Activated CD4-positive, alpha-beta T cell treated with anti-CD3 and anti-CD28 coated beads, Interleukin-2, amount 50 U/mL, for 16 hours (primary cell): ENCODE data around the gene LRRTM4.
"Not testable (repeated sequence)": the region's sequence is repeated elsewhere in the genome, so short reads cannot be mapped to it uniquely, and the experiment has no call there.

ENCODE experiments used
- DNase-seq: peaks from one replicate; pipeline ENCODE4 v3.0.0-alpha.2; 2020

The LRRTM4 gene

GRCh38 chr2:77155511-77155910, 366.7 kb downstream of the LRRTM4 start:
- DNase-seq, result no peak

DNA sequence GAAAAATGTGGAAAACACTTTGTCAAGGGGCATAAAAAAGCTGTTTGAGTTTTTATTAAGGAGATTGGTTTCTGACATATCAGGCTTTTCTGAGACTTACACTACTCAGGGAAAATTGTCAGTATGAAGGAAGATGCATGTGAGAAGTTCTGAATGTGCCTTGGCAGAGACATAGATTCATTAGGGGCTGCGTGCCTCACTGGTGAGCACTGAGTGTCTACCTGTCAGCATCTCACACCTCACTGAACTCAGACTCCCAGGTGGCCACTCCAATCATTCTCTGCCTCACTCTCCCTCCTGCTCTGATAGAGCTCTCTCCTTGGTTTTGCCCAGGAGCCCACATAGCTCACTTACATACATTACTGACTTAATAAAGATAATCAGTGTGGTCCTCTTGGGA, 372.6 kb downstream of the LRRTM4 start:
- no peak for DNase-seq

DNA sequence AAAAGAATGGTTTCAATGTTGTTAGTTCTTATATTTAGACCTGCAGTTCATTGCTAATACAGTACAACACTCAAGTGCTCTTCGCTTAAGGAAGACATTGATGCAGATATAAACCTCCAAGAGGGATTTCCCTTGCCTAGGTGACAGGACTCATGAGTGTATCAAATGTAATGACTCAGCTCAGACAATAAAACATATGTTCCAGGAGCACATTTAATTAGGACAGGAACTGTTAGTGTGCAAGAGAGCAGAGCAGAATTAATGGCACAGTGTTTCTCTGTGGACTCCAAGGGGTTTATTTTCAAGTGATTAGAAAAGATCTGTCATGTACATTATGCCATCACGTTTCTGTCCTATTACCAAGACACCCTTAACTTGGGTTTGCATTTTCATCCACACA, 375.0 kb downstream of the LRRTM4 start:
- no peak for DNase-seq

- DNase-seq, result no peak
These were observed 377.4 kb downstream of the LRRTM4 start for GRCh38 chr2:77144772-77145171.

- DNase-seq, result no peak
These were observed 380.0 kb downstream of the LRRTM4 start for GRCh38 chr2:77142141-77142540.

DNA sequence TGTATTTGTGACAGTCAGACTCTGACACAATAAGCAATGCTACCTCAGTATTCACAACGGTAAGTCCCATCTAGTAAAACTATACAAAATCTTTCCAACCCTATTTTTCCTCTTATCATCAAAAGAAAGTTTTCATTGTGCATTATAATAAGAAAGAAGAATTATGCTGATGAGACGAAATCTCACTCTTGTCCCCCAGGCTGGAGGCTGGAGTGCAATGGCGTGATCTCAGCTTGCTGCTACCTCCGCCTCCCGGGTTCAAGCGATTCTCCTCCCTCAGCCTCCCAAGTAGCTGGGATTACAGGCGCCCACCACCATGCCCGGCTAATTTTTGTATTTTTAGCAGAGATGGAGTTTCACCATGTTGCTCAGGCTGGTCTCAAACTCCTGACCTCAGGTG, 393.7 kb downstream of the LRRTM4 start:
- DNase-seq, result not testable (repeated sequence)

DNA sequence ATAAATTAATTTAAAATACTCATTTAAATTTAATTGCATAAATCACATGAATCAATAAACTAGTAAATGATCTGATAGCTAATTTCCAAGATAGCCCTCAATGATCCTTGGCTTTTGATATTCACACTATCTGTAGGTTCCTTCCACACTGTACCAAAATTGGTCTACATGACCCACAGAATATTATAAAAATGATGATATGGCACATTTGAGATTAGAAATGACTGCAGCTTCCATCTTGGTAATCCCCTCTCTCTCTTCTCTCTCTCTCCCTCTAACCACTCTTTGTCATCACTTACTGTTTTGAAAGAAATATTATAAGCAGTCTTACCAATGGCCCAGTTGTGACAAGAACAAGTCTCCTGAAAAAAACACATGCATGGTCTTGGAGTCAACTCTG, 394.8 kb downstream of the LRRTM4 start:
- DNase-seq, result no peak

- DNase-seq, result no peak
These were observed 400.7 kb downstream of the LRRTM4 start for GRCh38 chr2:77121518-77121917.

DNA sequence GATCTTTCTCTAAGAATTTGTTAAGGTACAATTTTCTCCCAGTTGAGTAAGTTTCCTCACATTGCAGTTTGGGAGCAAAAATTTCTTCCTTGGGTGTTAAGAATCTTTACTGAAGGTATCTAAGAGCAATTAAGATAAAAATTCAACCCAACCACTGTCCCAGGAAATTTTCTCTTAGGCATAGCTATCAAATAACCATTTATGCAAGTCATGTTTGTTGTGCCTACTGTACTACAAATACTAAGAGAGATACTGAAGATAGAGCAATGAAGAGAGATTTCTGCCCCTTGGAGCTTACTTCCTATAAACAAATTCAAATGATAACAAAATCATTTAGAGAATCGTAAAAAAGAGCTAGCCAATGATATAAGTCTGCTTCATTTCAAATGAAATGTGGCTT, 402.8 kb downstream of the LRRTM4 start:
- DNase-seq, result no peak

DNA sequence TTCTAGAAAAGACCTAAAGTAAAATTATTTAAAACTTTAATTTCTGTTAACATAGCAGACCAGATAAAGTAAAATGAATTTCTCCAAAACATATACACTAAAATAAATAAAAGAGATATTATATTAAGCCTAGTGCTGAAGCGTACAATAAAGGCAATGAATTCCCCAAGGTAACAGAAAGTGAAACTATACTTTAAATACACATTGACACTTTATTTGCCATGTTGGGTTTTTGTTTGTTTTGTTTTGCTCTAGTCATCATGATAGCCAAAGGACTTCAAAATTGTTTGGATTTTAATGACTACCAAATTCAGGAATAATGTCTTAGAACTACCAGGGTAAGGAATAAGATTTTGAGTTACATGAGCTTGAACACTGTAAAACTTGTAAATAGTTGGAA, 413.3 kb downstream of the LRRTM4 start:
- no peak for DNase-seq

DNA sequence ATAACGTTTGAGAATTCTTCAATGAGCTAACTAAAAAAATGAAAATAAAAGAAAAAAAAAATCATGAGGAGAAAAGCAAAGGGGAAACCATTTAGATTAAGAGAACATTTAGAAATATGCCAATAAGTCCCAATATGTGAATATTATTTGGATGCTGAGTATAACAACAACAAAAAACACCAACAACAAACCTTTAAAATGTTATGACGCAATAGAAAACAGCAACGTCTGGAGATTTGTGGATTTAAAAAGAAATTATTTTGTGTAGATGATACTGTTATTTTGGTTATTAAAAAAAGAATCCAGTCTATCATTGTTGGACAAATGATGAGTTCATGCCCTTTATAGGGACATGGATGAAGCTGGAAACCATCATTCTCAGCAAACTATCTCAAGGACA, 417.2 kb downstream of the LRRTM4 start:
- no peak for DNase-seq

DNA sequence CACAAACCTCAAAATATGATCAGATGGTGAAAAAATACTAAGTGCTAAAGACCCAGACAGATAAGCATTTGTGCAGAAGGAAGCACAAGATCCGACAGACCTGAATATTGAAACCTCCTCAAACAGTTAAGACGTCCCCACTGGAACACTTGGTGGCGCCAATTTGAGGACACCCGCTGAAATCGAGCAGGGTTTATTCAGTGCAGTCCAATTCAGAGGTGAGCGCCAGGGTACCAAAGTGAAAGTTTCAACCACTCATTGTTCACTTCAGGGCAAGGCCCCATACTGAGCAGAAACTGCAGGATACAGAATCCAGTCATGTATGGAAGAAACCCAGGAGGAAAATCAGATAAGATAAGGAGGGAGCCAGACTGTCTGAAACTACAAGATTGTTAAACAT, 417.6 kb downstream of the LRRTM4 start:
- no peak for DNase-seq

- DNase-seq, result no peak
These were observed 419.2 kb downstream of the LRRTM4 start for GRCh38 chr2:77102927-77103326.

DNA sequence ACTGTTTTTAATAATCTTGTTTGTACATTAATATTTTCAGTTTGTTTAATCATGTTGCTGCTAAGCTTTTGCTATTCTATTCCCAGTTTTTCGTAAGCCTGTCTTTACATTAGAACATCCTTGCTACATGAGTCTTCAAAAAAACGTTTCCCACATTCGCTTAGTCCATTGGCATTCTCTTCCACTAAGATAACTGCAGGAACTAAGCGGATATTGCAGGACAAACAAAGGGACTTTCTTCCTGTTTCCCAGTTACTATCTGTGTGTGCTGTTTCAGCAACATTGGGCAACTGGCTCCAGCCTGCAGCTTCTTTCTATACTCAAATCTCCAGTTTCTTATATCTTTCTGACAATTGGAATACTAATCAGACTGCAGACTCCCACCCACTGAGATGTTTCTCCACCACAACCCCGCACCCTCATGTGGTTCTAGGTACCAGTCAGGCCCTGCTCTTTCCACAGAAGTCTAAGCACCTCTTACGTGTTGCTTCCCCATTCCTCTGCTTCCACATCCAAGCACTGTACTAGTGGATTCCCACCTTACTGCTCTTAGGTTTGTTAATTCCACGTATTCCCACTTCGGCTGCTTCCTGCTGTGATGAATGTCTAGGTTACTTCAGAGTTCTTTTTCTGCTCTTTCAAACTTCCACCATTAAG, 420.3 kb downstream of the LRRTM4 start:
- no peak for DNase-seq

DNA sequence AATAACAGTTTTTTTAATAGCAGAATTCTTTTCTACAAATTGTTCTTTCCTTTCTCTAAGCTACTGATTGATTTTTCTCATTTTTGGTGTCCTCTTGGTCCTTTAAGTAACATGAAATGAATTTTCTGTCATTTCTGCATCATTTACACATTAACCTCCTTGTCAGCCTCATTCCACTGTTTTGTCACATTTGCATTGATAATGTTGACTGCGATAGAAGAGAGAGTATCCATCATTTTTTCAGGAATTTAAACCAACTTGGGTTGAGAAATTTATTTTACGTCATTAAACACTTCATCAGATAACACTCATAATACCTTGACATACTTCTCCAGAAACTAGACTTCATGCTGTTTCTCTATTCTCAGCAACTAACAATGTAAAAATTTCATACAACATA, 422.2 kb downstream of the LRRTM4 start:
- DNase-seq, result no peak

GRCh38 chr2:77095525-77095924, 426.7 kb downstream of the LRRTM4 start:
- DNase-seq, result not testable (repeated sequence)

DNA sequence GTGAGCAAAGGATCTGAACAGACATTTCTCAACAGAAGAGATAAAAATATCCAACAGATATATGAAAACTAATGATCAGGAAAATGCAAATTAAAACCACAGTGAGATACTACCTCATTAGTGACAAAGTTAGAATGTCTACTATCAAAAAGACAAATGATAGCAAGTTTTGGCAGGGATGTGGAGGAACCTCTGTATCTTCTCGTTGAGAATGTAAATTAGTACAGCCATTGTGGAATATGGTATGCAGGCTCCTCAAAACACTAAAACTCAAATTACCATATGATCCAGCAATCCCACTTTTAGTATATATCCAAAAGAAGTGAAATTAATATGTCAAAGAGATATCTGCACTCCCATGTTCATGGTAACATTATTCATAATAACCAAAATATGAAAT, 427.1 kb downstream of the LRRTM4 start:
- DNase-seq, result no peak

DNA sequence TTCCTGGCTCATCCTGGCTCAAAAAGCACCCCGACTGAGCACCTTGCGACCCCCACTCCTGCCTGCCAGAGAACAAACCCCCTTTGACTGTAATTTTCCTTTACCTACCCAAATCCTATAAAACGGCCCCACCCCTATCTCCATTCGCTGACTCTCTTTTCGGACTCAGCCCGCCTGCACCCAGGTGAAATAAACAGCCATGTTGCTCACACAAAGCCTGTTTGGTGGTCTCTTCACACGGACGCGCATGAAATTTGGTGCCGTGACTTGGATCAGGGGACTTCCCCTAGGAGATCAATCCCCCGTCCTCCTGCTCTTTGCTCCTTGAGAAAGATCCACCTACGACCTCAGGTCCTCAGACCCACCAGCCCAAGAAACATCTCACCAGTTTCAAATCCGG, 433.8 kb downstream of the LRRTM4 start:
- not testable (repeated sequence) for DNase-seq

- DNase-seq, result no peak
These were observed 434.2 kb downstream of the LRRTM4 start for GRCh38 chr2:77087987-77088414.

DNA sequence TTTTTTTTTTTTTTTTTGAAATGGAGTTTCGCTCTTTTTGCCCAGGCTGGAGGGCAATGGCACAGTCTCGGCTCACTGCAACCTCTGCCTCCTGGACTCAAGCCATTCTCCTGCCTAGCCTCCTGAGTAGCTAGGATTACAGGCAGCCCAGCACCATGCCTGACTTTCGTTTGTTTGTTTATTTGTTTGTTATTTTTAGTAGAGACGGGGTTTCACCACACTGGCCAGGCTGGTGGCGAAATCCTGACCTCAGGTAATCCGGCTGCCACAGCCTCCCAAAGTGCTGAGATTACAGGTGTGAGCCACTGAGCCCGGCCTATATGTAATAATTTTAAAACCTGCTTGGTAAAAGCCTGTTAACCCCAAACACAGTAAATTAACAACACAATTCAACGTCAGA, 435.7 kb downstream of the LRRTM4 start:
- no peak for DNase-seq

DNA sequence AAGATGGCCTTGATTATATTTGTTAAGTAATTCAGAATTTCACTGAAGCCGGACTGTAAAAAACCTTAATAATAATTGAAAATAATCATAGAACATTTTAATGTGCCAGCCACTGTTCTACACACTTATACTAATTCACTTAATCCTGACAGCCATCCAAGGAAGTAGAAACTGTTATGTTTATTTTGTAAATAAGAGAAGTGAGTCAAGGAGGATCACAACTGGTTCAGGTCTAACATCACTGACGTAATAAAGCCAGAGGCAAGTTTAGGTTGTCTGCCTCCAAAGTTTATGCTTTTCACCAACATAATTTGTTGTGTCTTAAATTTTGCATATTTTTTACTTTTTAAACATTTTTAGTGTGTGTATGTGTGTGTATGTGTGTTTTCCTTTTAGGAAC, 436.1 kb downstream of the LRRTM4 start:
- no peak for DNase-seq

DNA sequence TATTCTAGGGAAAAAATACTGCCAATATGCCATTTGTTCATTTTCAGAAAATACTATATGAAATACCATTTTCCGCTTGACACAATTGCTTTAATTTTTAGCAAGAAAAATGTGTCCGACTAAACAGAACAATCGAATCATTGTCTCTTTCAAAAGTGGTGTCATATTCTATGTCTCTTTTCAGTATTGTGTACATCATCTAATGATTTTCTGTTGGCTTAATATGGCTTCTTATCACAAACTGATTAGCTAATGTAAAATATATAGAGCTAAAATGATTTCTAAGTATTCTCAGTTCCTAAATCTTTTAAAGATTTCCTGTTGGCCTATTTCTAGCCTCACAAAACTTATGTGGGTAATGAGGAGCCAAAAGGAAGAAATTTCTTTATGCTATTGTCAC, 436.6 kb downstream of the LRRTM4 start:
- DNase-seq, result no peak

DNA sequence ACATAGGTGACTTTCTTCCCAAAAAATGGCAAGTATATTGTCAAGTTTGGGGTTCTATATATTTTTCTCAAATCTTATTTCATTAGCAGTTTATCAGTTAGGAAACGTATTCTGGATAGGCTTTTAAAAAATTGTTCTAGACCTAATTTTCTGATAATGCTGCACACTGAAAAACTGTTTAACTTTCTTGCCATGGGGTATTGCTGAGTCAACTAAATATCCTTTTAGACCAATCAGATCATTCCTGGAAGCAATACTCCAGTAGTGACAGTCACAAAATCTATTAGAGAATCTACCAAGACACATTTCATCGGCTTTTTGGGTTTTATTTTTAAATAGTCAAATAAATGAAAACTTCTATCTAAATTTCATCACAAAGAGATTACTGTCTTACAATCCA, 440.6 kb downstream of the LRRTM4 start:
- no peak for DNase-seq

- DNase-seq, result no peak
These were observed 457.9 kb downstream of the LRRTM4 start for GRCh38 chr2:77064324-77064723.

GRCh38 chr2:77054938-77055337, 467.2 kb downstream of the LRRTM4 start:
- no peak for DNase-seq

- no peak for DNase-seq
These were observed 475.8 kb downstream of the LRRTM4 start for GRCh38 chr2:77046339-77046738.
